A172 (cell line): Measurements from ENCODE around the gene TRMT2B. TPM values are rescaled to one million over a fixed set of nuclear protein-coding genes. Genes with fewer than 3 reads are reported as not detected.
"Not testable (repeated sequence)": the region's sequence is repeated elsewhere in the genome, so short reads cannot be mapped to it uniquely, and the experiment has no call there.

ENCODE experiments used
- DNase-seq: peaks from one replicate; pipeline ENCODE4 v3.0.0-alpha.2; 2015; ENCODE audit warnings: low spot score
- total RNA-seq: library from RNA; depleted of rRNA; stranded (reverse); fragments of >200 nt; shearing (Covaris generic); gene quantifications from 2 replicates; pipeline ENCODE4 v1.2.3, GENCODE V29; 2014; rRNA removed

The TRMT2B gene
- total RNA-seq: 16.5 and 17.8 TPM in 2 replicates

GRCh38 chrX:101051549-101052302 lies at the start of gene TRMT2B:
Gene TRMT2B, minus strand, starts transcription at chrX:101052111. Its CDS starts 9,822 bp downstream, at chrX:101042289.
- peak; percentile 56 for DNase-seq

- DNase-seq: peak; percentile 73
These were observed 45.9 kb upstream of the TRMT2B start, which contains the start of gene CENPI for GRCh38 chrX:101097546-101098453. Gene CENPI, plus strand, starts transcription at chrX:101098204. Its CDS starts 2,867 bp downstream, at chrX:101101071.

- DNase-seq: no peak
These were observed 39.9 kb upstream of the TRMT2B start for GRCh38 chrX:101091817-101092216.

GRCh38 chrX:101081231-101081630 lies 29.3 kb upstream of the TRMT2B start:
- DNase-seq: no peak

GRCh38 chrX:101080326-101081124 lies 28.6 kb upstream of the TRMT2B start:
- no peak for DNase-seq

GRCh38 chrX:101079736-101080270 lies 27.9 kb upstream of the TRMT2B start:
- DNase-seq: no peak

- no peak for DNase-seq
These were observed 27.0 kb upstream of the TRMT2B start, which contains the start of gene TMEM35A for GRCh38 chrX:101078716-101079598. Gene TMEM35A, plus strand, starts transcription at chrX:101078879. Its CDS starts 124 bp downstream, at chrX:101079003.

- DNase-seq: no peak
These were observed 19.7 kb upstream of the TRMT2B start for GRCh38 chrX:101071582-101071981.

- DNase-seq: no peak
These were observed 10.3 kb upstream of the TRMT2B start for GRCh38 chrX:101062176-101062575.

- DNase-seq: peak; percentile 54
These were observed 5.3 kb upstream of the TRMT2B start for GRCh38 chrX:101057093-101057714.

GRCh38 chrX:101056551-101056950 lies 4.6 kb upstream of the TRMT2B start:
- DNase-seq: peak; percentile 8

GRCh38 chrX:101051153-101051548 lies 760 bp downstream of the TRMT2B start:
- no peak for DNase-seq

GRCh38 chrX:101040197-101040596 lies 11.7 kb downstream of the TRMT2B start:
- no peak for DNase-seq

- no peak for DNase-seq
These were observed 14.7 kb downstream of the TRMT2B start for GRCh38 chrX:101037231-101037630.

GRCh38 chrX:101029665-101030064 lies 22.2 kb downstream of the TRMT2B start:
- DNase-seq: no peak

GRCh38 chrX:101028562-101028961 lies 23.3 kb downstream of the TRMT2B start:
- DNase-seq: no peak

- no peak for DNase-seq
These were observed 26.8 kb downstream of the TRMT2B start for GRCh38 chrX:101025126-101025525.

GRCh38 chrX:101022020-101022419 lies 29.9 kb downstream of the TRMT2B start:
- DNase-seq: no peak

- not testable (repeated sequence) for DNase-seq
These were observed 39.9 kb downstream of the TRMT2B start for GRCh38 chrX:101012031-101012430.

GRCh38 chrX:101009090-101009489 lies 42.8 kb downstream of the TRMT2B start:
- DNase-seq: no peak
